ENCODE data around the gene RAET1G.
"Not testable (repeated sequence)": the region's sequence is repeated elsewhere in the genome, so short reads cannot be mapped to it uniquely, and the experiment has no call there.

RAET1G gene

DNA sequence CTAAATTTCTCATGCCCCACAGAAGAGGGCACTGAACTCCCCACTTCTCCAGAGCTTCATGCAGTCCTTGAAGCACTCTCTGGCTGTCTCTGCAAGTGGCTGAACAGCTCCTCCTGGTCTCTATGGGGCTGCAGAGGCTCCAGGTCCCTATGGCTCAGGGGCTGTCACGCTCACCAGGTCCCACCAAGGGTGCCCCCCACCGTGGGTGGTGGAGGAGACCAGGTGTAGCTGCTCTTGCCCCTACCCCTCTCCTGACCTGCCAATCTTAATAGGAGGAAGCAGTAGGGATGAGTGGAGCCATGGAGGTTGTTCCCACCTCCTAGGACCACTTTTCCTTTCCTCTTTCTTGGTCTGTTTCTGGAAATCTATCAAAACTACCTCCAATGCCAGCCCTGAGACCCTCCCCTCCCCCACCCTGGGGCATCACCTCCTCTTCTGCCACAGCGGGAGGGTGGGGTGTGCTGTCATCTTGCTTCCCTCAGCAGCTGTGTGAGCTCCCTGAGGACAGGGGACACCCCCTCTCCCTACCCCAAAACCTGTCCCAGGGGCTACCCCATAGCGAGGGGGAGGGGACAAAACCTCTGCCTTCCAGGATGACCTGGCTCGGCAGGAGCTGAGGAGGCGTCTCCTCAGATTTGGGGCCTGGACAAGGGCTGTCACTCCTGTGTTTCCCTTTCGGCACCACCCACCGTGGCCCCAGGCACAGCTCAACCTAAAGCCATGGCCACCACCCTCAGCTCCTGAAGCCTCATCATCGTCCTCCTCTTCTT is 13.0 kb downstream of the RAET1G start:
- no peak for DNase-seq

DNA sequence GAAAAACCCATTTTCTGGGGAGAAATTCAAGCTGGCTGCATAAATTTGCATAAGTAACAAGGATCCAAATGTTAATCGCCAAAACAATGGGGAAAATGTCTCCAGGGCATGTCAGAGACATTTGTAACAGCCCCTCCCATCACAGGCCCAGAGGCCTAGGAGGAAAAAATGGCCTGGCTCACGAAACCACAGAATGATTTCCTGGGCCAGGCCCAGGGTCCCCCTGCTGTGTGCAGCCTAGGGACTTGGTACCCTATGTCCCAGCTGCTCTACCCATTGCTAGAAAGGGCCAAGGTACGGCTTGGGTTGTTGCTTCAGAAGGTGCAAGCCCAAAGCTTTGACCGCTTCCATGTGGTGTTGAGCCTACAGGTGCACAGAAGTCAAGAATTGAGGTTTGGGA is 14.4 kb downstream of the RAET1G start:
- not testable (repeated sequence) for DNase-seq

DNA sequence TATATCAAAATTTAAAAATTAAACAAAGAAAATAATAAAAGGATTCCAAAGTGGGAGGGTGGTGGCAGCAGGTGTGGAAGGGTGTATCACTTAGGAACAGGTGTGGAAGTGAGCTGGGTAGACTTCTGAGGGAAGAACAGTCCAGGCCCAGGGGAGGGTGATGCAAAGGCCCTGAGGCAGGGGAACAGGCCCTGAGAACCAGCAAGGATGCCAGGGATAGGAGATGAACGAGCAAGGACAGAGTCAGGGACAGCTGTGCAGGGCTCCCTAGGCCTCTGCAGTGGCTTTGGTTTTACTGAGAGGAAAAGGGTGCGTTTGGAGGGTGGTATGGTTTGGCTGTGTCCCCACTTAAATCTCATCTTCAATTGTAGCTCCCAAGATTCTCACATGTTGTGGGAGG is 15.6 kb downstream of the RAET1G start:
- no peak for DNase-seq

DNA sequence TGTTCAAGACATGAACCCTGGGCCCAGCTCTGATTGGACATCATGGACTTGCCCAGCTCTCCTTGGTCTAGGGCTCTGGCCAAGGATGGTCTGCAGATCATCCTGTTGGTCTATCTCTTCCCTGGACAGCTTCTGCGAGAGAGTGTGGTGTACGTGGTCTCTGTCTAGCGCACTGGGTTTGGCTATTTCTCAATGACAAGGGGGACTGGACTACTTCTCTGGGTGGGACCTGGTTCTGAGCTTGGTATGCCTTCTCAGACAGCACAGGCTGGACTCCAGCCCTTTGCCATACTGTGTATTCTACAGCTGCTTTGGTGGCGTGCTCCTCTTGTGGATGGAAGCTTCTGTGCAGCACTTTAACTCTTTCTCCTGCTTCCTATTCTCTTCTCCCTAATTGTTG is 16.5 kb downstream of the RAET1G start:
- DNase-seq = no peak

DNA sequence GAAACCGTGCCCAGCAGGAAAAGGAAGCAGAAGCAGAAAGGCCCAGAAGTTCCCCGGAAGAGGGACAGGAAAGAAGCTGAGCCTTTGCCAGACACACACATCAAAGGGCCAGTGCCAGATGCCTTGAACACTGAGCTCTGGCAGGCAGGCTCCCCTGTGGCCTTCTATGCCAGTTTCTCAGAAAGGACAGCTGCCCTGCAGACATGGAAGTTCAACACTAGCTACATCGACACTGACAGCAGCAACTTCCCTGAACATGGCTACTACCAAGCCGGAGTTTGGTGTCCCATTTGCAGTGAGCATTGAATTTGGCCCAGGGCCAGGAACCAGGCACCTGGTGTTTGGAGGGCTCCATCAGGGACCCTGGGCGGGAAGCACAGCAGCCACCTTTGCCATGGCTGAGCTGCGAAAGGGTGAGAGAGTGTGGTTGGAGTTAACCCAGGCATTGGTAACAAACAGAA is 17.0 kb downstream of the RAET1G start:
- DNase-seq = no peak

DNA sequence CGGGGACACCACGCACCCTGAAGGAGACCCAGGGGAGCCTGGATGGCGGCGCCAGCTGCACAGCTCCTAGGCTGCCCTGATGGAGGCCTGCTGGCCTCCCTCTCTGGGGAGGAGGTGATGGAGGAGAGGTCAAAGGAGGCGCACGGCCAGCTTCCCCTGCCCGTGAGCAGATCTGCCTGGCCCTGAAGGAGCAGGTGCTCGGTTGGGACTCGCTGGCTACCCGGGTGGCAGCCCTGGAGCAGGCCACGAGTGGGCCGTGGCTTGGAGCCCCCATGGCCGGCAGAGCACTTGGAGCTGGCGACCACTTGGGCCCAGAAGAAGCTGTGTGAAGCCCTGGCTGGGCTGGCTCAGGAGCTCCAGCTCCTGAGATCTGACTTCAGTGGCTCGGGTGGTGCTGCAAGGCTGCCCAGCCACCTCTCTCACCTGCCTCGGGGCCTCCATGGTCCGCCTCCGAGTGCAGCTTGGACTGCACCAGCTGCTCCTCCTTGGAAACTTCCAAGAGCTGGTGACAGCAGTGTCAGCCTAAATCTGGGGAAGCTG is 17.5 kb downstream of the RAET1G start:
- no peak for DNase-seq

DNA sequence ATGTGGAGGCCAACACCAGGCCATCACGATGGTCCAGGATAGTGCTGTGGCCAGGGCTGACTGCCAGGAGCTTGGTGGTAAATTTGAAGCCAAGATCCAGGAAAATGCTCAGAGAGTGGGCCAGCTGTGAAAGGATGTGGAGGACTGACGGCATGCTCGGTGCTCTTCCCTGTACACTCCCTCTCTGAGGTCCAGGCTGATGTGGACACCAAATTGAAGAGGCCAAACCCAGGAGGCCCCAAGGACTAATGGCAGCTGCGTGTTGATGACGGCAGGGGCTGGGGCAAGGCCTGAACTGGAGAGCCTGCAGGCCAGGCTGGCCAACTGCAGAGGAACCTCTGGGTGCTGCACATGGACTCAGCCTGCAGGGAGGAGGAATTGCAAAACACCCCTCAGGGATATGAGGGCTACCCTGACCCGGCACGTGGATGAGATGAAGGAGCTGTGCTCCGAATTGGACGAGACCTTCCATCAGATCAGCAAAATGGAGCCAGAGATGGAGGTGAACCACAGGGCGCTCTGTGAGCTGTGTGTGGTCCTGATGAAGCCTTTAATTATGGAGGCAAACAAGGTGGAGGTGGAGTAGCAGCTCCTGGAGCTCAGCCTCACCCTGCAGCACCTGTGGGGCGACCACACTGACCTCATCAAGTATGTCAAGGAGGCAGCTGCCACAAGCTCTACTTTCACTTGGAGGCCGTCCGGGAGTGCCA is 18.1 kb downstream of the RAET1G start:
- no peak for DNase-seq

DNA sequence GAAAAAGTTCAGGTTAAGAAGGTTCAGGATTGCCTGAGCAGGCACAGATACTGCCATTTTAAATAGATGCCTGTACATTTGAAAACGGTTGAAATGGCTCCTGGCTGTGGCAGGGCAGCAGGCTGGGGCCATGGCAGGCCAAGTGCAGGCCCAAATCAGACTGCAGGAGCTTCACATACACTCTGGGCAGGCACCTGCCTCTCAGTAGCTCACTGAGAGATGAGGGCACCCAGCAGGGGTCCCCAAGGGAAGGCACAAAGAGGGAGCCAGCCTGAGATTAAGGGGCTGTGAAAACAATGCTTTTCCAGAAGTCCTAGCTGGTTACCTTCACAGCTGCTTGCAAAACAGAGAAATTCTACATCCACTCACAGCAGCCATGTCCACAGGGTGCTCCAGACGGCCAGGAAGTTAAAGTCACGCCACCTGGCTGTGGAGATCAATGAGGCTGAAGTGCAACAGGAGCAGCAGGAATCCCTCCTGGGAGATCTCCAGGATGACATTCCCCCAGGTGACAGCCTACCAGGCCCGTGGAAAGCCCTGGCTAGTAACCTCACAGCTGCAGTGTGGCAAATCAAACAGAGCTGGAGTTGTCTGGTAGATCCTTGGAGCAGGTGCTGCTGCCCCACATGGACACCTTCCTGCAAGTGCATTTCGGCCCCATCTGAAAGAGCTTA is 18.8 kb downstream of the RAET1G start:
- no peak for DNase-seq

DNA sequence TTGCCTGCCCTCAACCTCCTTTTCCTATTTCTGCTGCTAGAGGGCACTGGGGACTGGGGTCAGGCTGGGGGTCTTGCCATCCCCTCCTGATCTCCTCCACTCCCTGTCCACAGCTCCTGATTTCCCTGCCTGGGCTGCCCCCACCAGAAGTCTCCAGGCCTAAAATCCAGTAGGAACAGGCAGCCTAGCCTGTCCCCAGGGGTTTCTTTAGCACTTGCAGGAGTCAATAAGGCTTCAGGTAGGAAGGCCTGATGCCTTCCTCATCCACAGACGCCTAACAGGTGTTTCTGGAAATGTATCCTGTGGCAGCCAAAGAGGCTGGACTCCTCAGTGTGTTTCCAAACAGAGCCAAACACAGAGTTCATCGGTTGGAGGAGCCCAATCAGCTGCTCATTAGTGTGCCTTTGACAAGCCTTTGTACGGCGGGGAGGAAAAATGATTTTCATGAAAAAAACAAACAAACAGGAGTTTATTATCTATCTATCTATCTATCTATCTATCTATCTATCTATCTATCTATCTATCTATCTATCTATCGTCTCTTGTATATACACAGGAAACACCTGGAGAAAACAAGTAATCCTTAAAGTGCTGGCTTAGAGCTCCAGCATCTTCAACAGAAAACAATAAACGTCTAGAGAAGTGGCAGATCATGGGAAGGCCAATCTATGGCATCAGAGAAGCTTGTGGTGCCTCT is 21.3 kb downstream of the RAET1G start:
- no peak for DNase-seq

DNA sequence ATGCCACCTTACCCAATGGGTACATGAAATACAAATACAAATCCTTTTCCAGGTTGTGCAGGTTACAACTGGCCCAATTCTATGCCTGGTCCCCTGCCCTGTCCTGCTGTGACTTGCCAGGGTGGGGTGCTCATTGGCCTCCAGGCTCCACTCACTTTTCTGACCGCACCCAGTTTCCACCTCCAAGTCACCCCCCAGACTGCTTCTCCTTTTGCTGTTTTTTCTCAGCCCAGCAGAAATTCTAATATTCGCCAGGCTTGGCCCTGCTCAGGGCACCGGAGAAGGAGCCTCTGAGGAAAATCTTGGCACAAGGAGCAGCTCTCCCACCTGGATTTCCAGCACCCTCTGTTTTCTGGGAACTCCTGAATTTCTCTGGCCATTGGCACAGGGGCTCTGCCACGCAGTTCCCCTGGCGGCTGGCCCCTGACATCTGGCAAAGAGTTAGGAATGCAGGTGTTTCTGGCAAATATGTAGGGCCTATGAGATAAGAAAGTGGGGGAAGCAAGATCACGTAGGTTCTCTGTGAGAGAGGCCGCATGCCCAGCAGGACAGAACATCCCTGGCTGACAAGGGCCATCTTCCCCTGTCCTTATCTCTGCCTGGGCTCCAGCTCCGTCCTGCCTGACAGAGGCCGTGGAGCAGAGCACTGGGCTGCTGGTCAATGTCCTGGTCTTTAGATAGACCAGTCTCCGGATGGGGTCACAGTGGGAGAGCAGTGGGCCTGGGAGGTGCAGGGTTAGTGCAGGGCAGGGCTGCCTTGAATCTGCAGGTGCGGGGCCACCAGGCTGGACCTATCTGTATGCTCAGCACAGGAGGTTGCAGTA is 22.1 kb downstream of the RAET1G start:
- DNase-seq = no peak

DNA sequence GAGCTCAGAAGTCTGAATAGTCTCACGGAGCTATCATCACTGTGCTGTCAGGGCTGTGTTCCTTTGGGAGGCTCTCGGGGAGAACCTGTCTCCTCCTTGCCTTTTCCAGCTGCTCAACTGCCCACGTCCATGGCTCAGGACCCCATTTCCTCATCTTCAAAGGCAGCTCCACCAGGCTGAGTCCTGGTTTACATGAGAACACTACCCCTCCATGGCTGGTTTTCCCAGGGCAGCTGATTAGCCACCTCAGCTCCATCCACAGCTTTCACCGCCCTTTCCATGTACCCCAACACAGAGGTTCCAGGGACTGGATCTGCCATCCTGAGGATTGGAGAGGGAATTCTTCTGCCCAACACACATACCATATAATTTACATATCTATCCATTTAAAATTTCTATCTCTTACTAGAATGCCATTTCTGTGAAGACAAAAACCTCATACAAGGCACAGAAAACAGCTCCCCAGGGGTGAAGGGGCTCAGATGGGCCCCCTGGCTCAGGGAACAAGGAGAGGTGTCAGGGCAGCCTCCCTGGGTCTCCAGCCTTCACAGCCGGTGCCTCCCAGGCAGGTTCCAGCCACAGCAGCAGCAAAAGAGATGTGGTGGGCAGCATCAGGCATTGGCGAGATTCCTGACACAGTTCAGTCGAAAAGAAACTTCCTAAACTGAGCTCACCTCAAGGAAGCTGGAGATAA is 22.8 kb downstream of the RAET1G start:
- DNase-seq = no peak

DNA sequence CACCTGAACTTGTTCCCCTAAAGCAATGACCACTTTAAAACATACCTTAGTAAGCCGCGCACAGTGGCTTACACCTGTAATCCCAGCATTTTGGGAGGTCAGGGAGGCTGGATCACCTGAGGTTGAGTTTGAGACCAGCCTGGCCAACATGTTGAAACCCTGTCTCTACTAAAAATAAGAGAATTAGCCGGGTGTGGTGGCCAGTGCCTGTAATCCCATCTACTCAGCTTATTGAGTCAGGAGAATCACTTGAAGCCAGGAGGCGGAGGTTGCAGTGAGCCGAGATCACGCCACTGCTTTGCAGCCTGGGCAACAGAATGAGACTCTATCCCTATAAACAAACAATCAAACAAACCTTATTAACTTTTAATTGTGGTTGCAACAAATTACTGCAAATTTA is 23.4 kb downstream of the RAET1G start:
- no peak for DNase-seq

DNA sequence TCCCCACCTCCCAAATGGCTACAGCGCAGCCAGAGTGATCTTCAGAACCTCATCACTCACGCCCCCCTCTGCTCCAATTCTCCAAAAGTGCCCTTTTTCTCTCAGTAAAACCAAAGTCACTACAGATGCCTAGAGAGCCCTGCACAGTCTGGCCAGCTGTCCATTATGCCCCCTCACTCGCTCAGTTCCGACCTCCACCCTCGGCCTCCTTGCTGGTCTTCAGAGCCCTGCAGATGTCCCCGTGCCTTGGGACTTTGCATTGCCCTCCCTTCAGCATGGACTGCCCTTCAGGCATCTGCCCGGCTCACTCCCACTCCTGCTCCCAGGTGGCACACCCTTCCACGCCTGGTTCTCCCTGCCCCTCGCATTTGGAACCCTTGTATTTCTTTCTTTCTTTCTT is 24.0 kb downstream of the RAET1G start:
- no peak for DNase-seq

DNA sequence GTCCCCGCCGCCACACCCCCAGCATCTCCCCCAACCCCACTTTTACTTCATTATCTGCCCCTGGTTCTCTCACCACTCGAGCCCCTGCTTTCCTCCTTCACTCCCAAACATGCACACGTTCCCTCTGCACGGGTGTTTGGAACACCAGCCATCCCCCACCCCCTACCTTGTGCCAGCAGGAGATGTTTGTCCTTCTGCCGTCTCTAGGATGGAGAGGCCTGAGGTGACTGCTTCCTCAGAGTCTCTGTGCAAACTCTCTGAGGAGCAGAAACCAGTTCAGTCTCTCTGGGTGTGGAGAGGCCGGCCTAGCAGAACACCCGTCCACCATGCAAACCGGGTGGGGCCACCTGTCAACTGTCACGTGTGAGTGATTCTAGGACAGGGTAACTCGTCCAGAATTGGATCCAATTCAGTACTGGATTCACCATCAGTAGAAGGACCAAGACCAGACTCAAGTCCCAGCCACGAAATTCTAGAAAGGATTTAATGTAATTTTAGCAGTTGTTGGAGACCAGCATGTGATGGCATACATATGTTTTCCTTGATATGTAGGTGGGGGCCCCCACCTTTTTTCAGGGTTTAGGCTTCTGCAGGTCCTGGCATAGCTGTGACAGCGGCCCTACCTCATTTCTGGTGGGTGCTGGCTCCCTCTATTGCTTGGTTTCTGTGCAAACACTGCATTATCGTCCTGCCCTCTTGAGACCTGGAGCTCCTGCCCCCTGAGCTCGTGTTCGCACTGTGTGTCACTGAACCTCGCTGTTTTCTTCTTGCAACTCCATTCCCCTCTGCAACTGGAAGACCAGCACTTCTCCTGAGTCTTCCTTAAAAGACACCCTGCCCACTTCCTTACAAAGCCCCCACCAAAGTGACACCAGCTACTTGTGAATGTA is 24.8 kb downstream of the RAET1G start, which contains the start of gene RAET1E:
TSS of gene RAET1E (minus strand) at position 259 of the 890 bp plus-strand sequence. CDS start 7,212 bp downstream, outside the sequence.
- DNase-seq = no peak

DNA sequence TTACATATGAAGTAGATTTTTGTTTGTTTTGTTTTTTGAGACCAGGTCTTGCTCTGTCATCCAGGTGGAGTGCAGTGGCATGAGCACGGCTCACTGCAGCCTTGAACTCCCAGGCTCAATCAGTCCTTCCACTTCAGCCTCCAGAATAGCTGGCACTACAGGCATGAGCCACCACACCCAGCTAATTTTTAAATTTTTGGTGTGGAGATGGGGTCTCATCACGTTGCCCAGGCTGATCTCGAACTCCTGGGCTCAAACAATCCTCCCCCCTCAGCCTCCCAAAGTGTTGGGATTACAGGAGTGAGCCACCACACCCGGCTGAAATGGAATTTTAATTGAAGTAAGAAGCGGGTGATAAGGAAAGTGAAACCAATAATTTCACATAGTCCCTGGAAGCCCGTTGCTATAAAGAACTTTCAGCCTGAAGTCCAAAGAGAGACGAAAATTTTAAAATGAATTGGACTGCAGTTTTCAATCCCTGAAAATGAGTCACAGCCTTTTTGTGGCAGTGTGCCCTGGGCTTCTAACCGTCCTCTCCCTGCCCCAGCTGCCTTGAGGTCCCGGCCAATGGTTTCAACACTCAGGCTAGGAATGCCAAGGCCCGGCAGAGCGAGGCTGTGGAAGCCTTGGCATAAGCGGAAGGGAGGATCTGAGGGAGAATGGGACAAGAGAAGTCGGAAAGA is 25.8 kb downstream of the RAET1G start:
- DNase-seq = no peak

DNA sequence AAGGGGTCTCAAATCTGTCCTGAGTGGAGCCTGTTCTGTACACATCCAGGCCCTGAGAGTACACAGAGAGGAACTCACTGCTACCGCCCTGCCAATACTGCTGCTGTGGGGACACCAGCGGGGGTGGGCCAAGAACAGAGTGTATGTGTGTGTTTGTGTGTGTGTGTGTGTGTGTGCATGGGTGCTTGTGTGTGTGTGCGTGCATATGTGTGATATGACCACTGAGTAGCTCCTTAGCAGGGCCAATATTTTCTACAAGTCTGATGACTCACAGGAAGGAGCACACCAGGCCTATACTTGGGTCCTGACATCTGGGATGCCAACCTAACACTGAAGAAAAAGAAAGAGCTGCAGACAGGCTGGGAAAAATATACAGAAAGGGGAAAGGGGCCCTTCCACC is 26.4 kb downstream of the RAET1G start:
- no peak for DNase-seq

DNA sequence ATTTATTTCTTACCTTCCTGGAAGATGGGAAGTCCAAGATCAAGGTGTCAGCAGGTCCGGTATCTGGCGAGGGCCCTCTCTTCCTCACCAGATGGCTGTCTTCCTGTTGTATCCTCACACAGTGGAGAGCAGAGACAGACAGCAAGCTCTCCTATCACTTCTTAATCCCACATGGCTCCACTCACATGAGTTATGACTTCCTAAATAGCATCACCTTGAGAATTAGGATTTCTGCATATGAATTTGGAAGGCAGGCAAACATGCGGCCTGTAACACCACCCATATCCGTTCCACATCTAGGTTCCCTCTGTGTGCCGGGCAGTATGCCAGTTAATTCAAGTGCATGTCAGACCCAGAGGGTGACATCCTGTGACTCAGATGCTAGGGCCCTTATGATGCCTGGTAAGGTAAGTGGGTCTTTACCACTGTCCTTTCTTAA is 27.1 kb downstream of the RAET1G start:
- DNase-seq = peak; percentile 38

DNA sequence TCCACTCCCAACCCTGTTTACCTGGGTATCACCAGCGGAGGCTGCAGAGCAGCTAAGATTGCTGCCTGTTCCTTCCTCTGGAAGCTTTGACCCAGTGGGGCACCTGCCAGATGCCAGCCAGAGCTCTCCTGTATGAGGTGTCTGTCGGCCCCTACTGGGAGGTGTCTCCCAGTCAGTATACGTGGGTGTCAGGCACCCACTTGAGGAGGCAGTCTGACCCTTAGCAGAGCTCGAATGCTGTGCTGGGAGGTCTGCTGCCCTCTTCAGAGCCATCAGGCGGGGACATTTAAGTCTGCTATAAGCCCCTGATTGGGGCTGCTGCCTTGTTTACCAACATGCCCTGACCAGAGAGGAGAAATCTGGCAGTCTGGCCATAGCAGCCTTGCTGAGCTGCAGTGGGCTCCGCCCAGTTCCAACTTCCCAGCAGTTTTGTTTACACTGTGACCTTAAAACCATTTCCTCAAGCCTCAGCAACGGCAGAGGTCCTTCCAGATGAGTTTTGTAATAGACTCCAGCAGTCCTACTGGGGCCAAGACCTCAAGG is 27.8 kb downstream of the RAET1G start:
- no peak for DNase-seq

DNA sequence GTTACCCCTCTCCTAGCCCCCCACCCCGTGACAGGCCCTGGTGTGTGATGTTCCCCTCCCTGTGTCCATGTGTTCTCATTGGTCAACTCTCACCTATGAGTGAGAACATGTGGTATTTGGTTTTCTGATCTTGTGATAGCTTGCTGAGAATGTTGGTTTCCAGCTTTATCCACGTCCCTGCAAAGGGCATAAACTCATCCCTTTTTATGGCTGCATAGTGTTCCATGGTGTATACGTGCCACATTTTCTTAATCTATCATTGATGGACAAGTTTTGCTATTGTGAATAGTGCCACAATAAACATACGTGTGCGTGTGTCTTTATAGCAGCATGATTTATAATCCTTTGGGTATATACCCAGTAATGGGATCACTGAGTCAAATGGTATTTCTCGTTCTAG is 31.1 kb downstream of the RAET1G start:
- DNase-seq = not testable (repeated sequence)

Measured in stimulated activated naive CD4-positive, alpha-beta T cell treated with Interleukin-2 at 50 U/mL for 16 hours (primary cell).